Choroid plexus epithelial cell (primary cell): ENCODE data around the gene RACK1.
"Not testable (repeated sequence)": the region's sequence is repeated elsewhere in the genome, so short reads cannot be mapped to it uniquely, and the experiment has no call there.

Experiments
- DNase-seq: peaks from one replicate; pipeline ENCODE4 v3.0.0-alpha.2; 2010; ENCODE audit warnings: low read depth
- H3K4me3 ChIP-seq: 2 replicates; pipeline ENCODE4 v1.5.1; 2011; ENCODE audit warnings: low read depth, mild to moderate bottlenecking, control low read depth, low read length, moderate library complexity
- CTCF ChIP-seq: conservative IDR thresholded peaks from 2 replicates; pipeline ENCODE4 v1.5.1; 2011; ENCODE audit warnings: low read depth, mild to moderate bottlenecking, control low read depth, inconsistent platforms, low read length, moderate library complexity

The RACK1 gene

GRCh38 chr5:181243564-181244343, at the start of gene RACK1:
TSS of gene RACK1 (minus strand) at chr5:181243906. CDS start at chr5:181243800, 106 bp downstream.
- TF ChIP-seq CTCF: no peak
- H3K4me3 ChIP-seq: peak within 1 kb of the TSS; percentile 98
- peak; percentile 90 for DNase-seq

DNA sequence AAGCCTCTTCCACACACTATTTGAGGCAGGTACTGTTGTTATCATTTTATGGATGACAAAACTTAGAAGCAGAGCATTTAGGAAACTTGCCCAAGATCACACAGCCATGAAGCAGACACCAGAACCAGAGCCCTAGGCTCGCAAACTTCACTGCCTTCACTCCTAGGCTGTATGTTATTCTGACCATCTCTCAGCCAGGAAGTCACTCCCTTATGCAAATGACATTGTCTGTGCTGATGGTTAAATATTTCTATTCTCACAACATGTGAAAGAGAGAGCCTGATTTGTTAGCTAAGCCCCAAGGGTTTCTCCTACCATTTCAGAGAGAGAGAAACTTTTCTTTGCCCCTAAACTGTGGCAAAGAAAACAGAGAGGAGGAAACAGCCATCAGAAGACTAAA, 43.6 kb upstream of the RACK1 start:
- not testable (repeated sequence) for DNase-seq

GRCh38 chr5:181285962-181286705, 42.4 kb upstream of the RACK1 start:
- not testable (repeated sequence) for H3K4me3 ChIP-seq, DNase-seq

More for the DNA sequence above, 43.6 kb upstream of the RACK1 start:
- H3K4me3 ChIP-seq: not testable (repeated sequence)

DNA sequence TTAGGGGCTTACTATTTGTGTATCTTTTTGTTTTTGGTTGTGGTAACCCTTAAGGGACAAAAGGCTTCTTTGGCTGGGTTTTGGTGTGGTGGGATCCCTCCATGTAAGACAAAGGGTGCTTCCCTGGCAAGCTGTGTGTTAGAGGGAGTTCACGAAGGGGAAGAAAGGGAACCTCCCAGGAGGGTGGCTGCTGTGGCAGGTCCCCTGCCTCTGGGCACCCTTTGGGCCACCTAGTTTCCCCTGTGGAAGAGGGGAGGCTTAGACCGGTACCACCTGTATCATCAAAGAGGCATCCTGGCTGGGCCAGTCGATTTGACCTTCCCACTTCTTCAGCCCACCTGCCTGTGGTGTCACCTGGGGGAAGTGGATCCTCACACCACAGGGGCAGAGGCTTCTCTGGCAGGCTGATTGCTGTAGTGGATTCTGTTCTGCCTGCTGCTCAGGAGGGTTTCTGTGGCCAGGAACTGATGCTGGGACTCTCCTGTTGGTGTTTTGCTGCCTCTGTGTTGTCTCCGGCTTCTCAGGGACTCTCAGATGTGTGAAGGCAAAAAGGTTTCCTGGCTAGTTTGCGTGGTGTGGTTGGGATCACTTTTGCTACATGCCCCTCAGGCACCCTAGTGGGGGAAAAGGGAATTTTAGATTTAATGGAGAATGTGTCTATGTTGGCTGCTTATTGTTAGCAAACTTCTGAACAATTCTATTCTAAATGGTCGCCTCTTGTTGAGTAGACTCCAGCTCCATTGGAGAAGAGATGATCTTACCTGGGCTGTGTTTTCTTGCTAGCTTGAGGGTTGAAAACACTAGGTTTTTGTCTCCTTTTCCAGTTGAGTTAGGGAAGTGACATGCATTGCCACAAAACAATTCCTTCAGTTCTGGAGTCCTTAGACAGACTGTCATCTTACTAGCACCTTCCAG, 40.4 kb upstream of the RACK1 start:
- not testable (repeated sequence) for H3K4me3 ChIP-seq, DNase-seq

GRCh38 chr5:181283347-181283746, 39.6 kb upstream of the RACK1 start:
- no peak for DNase-seq
- no peak for TF ChIP-seq CTCF
- no peak overlapping the region for H3K4me3 ChIP-seq

GRCh38 chr5:181282874-181283273, 39.2 kb upstream of the RACK1 start:
- no peak overlapping the region for H3K4me3 ChIP-seq
- DNase-seq: no peak
- no peak for TF ChIP-seq CTCF

GRCh38 chr5:181282415-181282814, 38.7 kb upstream of the RACK1 start:
- DNase-seq, H3K4me3 ChIP-seq: not testable (repeated sequence)

DNA sequence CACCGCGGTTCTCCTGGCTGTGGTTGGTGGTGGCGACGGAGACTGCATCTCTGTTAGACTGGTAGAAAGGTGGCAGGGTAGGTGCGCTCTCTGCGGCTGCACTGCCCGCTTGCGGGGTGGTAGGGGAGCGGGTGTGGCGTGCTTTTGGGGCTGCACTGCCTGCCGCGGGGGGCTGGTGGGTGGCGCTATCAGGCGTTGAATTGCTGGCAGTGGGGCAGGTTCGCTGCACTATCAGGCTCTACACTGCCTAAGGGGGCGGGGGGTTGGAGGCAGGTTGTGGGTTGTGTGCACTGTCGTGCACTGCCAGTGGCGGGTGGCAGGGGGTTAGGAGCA, 38.2 kb upstream of the RACK1 start:
- no peak for DNase-seq
- no peak for TF ChIP-seq CTCF
- H3K4me3 ChIP-seq: no peak overlapping the region
